NCI-H146 (cell line): ENCODE results near the gene RGL2.
"Not testable (repeated sequence)": the region's sequence is repeated elsewhere in the genome, so short reads cannot be mapped to it uniquely, and the experiment has no call there.

Experiments
- DNase-seq: peaks from one replicate; lab custom pipeline; 2025; lab: John Stamatoyannopoulos, UW

RGL2 gene

GRCh38 chr6:33273924-33274902 is 24.5 kb downstream of the RGL2 start:
- no peak for DNase-seq

DNA sequence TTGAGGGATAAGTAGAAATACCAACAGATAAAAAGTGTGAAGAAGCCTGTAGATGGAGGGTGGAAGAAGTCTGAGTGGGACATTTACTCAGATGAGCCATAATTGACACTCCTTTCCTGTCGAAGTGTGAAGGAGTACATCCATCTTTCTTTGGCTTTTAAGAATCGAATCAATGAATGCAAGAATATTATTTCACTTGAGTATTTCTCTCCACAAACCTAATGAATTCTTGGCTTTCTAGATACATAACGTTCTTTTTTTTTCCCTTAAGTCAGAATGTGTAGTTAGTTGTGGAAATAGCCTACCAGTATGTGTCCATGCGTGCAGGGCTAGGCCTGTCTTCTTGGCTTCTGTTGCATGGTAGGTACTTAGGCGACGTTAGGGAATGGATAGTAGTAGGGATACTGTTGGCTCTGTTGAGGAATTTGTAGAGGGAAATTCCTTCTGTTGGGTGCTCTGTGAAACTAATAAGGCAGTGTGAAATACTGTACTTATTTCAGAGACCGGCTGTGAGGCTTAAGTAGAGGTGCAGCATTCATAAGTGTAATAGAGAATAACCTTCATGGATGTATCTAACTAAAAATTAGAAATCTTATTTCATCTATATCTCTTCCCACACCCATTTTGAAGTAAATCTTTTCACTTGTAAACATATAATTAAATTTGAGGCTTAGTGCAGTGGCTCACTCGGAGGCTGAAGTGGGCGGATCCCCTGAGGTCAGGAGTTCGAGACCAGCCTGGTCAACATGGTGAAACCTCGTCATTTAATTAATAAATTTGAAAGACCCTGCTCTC is 25.4 kb downstream of the RGL2 start:
- DNase-seq, result no peak

DNA sequence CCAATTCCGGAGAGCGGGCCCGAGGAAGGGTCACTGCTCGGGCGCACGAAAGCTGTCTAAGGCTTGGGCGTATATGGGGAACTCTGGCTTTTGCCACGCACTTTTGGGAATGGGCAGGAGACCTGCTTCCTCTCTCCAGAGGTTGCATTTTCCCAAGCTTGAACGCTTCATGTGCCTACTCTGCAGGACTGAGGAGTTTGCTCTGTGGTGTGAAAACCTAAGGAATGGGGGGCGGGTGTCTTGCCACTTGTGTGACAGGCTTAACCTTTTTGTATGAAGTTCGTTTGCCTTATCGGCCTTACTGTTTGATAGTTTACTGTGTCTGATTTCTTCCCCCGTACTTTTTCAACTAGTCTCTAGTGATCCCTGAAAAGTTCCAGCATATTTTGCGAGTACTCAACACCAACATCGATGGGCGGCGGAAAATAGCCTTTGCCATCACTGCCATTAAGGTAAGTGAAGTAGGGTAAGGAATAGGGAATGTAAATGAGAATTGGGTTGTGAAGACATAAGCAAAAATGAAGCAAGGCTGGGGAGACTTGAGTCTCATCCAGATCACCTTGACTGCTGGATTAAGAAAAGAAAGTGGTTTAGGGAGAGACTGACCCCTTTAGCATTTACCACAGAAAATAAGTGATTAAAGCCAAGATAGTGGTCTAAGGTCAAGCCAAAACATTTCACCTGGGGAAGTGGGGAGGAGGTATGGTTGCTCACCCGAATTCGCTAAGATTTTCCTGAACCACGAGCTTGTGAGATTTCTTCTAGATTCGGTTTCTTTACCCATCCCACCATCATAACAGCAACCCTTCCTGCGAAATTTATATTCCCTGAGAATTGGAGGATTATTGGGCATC is 26.2 kb downstream of the RGL2 start:
- DNase-seq, result no peak

GRCh38 chr6:33271468-33272274 is 27.1 kb downstream of the RGL2 start, which contains the start of the genes RPS18 and VPS52:
RPS18 (plus strand) TSS chr6:33272075; CDS start chr6:33272120, 45 bp downstream.
VPS52 (minus strand) TSS chr6:33271876; CDS start chr6:33271675, 201 bp downstream.
- peak; percentile 98 for DNase-seq

DNA sequence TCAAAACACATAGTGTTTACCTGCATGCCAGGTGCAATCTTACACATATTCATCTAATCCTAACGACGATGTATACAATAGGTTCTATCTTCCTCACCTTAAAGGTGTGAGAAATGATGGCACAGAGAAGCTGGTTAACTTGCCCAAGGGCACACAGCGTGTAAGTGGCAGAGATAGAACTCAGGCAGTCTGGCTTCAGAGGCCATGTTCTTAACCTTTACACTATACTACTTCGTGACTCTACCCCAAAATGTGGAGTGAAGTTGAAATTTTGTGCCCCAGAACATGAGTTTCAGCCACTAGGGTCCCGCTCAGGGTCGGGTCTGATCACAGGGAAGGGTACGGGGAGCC is 27.6 kb downstream of the RGL2 start:
- DNase-seq, result no peak

- no peak for DNase-seq
Measured at GRCh38 chr6:33264015-33264414, 34.7 kb downstream of the RGL2 start.

DNA sequence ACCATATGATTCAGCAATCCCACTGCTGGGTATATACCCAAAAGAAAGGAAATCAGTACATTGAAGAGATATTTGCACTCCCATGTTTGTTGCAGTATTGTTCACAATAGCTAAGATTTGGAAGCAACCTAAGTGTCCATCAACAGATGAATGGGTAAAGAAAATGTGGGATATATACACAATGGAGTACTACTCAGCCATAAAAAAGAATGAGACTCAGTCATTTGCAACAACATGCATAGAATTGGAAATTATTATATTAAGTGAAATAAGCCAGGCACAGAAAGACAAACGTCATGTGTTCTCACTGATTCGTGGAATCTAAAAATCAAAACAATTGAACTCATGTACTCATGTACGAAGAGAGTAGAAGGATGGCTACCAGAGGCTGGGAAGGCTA is 36.3 kb downstream of the RGL2 start:
- DNase-seq, result not testable (repeated sequence)

DNA sequence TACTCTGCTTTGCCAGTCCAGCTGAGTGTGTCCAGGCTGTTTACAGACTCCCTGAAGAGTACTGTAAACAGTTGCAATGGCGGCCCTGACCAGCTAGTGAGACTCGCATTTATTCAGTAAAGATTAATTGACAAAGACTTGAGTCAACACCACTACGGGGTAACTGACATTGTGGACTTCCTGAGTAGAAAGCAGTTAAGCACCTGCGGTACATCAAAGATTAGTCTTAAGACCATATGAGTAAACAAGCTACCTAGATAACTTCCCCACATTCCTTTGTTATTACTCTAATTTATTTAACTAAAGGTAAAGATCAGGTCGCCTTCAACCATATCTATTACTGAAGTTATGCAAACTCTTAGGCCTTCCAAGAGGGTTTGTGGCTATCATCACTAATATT is 39.7 kb downstream of the RGL2 start:
- DNase-seq, result no peak

- no peak for DNase-seq
Measured at GRCh38 chr6:33254591-33254990, 44.2 kb downstream of the RGL2 start.

DNA sequence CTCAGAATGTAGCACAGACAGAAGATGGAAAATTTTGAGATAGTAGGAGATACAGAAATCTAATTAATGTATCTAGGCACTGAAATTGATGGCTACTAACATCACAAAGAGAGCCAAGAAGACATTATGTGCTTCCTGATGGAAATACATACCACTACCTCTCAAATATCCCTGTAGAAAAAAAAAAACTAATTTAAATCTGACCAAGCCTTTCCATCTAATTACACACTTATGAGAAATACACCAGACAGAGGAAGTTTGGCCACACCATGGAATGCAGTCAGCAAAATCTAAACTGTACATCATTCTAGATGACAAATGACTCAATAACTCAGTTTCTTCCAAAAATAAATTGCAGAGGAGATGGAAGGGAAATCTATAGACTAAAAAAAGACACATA is 46.0 kb downstream of the RGL2 start:
- no peak for DNase-seq

DNA sequence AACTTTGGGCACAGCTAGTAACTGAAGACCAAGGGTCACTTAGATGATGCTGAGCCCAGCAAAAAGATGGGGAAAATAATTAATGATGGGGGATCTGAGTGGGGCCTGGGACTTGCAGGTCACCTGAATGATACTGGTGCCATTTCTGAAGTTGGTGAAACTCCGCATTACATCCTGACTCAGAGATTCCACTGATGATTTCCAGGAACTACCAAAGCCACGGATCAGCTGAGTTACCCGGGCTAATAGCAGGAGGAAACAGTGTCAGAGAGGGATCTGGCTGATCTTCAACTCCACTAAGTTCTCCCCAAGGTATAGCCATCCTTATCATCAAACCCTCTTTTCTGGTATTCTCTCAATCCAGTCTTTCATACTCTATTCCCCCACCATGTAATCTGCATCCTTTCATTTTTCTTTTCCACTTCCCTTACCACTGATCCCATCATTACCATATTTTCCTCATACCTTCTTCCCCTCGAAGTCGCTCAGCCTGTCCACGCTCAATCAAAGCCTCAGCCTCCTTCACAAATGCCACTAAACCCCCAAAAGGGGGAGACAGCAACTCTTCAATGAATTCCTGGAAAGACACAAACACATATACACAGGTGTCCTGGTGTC is 47.2 kb downstream of the RGL2 start:
- DNase-seq, result no peak

GRCh38 chr6:33250731-33251130 is 48.0 kb downstream of the RGL2 start:
- no peak for DNase-seq

DNA sequence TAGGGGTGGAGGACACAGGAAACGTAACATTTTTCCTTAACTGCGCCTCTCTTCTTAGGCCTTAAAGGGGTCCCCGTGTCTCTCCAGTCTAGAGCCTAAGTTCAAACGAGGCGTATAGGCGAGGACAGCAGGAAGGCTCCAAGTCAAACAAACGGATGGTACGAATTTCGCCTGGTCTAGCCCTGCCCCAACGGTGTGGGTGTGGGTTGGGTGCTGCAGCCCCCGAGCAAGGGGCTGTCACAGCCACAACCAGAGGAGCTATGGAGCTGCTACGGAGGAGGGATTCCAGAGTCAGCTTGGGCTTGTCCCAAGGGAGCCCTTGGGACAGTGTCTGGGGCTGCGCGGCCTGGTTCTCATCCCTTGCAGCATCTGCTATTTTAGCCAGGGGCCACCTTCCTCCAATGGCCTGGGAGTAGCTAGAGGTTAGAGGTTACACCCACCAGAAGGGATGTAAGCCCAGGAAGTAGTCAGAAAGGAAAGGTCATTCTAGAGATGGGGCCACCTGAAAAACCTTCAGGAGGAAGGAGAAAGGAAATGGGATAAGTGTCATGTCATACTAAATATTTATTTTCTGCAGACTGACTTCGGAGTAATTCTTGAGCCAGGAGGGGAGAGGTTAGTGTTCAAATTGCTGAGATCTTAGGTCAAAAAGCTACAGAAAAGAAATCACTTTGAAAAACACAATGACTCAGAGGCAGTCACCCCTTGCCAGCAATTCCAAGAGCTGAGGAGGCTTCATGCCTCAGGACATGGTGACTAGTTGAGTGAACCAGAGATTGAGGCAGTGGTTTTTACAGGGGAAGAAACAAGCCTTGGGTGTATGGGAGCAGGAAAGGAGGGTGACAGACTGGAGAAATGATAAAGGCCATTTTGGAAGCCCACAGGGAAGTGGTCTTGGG is 48.8 kb downstream of the RGL2 start:
- no peak for DNase-seq

DNA sequence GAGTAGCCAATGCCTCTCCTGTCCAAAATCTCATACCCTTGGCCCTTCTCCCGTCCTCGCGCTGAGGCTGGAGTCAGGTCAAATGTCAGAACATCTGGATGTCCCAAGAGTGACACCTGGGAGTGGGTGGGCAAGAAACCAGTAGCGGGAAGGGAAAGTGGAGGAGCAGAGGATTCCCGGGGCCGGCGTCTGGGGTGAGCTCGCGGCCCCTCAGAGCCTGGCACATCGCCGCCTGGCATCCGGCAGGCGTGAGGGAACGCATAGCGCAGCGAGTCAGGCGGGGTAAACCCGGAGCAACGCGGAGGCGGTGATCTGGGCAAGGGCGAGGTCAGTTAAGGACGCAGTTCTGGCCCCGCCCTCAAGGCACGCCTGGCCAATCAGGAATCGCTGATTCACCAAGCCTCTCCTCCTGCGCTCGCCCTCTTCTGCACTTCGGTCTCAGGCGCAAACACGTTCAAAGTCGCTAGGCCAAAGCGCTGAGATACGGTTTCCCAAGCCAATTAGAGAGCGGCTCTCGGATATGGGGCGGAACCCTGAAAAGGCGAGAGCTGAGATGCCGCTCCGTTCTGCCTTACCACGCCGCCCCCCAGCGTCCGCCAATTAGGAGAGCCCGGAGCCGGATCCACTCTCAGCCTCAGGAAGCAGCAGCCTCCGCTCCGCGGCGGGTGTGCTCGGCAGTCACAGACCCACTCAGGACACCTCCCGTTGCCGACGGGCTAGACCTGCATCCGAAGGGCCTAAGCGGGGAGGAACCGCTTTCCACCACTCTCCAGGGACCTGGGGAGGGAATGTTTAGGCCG is 49.6 kb downstream of the RGL2 start:
- DNase-seq, result peak; percentile 98

- DNase-seq, result peak; percentile 51
Measured at GRCh38 chr6:33248643-33248931, 50.2 kb downstream of the RGL2 start.

GRCh38 chr6:33247977-33248642 is 50.6 kb downstream of the RGL2 start:
- DNase-seq, result peak; percentile 68

GRCh38 chr6:33243476-33243875 is 55.3 kb downstream of the RGL2 start:
- no peak for DNase-seq

DNA sequence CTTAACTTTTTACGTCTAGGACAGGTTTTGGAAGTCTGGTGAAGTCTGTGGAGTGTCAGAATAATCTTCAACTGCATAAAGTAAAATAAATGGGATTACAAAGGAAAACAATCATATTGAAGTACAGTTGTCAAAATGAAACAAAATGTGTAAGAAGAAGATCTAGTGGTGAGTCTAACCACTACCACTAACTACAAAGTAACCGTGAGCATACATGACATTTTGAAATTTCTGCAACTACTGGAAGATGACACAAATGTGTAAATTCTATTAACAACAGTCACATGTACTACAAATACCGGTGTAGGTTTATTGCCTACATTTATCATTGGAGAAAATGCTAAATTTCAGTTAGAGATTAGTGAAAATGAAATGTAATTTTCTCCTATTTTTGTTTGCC is 56.8 kb downstream of the RGL2 start:
- DNase-seq, result no peak
